Fibroblast of skin of abdomen (primary cell): ENCODE data around the gene PTPRH.

Experiments
- DNase-seq: peaks from one replicate; pipeline ENCODE4 v3.0.0-alpha.2; 2013

The PTPRH gene

GRCh38 chr19:55246462-55247451 lies 37.5 kb upstream of the PTPRH start:
- no peak for DNase-seq

GRCh38 chr19:55245236-55245904 lies 36.1 kb upstream of the PTPRH start:
- no peak for DNase-seq

- no peak for DNase-seq
Measured at GRCh38 chr19:55244004-55244680, 34.8 kb upstream of the PTPRH start.

GRCh38 chr19:55242517-55242916 lies 33.2 kb upstream of the PTPRH start:
- no peak for DNase-seq

GRCh38 chr19:55241935-55242464 lies 32.7 kb upstream of the PTPRH start:
- DNase-seq: no peak

- DNase-seq: no peak
Measured at GRCh38 chr19:55241143-55241934, 32.0 kb upstream of the PTPRH start.

GRCh38 chr19:55240713-55241020 lies 31.4 kb upstream of the PTPRH start:
- DNase-seq: no peak

GRCh38 chr19:55239004-55239403 lies 29.7 kb upstream of the PTPRH start:
- no peak for DNase-seq

GRCh38 chr19:55238030-55238429 lies 28.7 kb upstream of the PTPRH start:
- no peak for DNase-seq

- DNase-seq: no peak
Measured at GRCh38 chr19:55232986-55233385, 23.7 kb upstream of the PTPRH start.

GRCh38 chr19:55232286-55232602 lies 22.9 kb upstream of the PTPRH start:
- DNase-seq: no peak

GRCh38 chr19:55231391-55232285 lies 22.3 kb upstream of the PTPRH start:
- DNase-seq: no peak

- DNase-seq: no peak
Measured at GRCh38 chr19:55230780-55231179, 21.5 kb upstream of the PTPRH start.

- DNase-seq: no peak
Measured at GRCh38 chr19:55230329-55230728, 21.0 kb upstream of the PTPRH start.

- DNase-seq: no peak
Measured at GRCh38 chr19:55229789-55230182, 20.5 kb upstream of the PTPRH start.

- no peak for DNase-seq
Measured at GRCh38 chr19:55229145-55229788, 20.0 kb upstream of the PTPRH start.

- no peak for DNase-seq
Measured at GRCh38 chr19:55228403-55229031, 19.2 kb upstream of the PTPRH start, which contains the start of gene TMEM86B. Gene TMEM86B, minus strand, starts transcription at chr19:55228763. Its CDS starts 22 bp downstream, at chr19:55228741.

GRCh38 chr19:55228015-55228391 lies 18.7 kb upstream of the PTPRH start:
- no peak for DNase-seq

GRCh38 chr19:55227241-55228014 lies 18.1 kb upstream of the PTPRH start:
- no peak for DNase-seq
